GM18526 (cell line): ENCODE measurements around the gene ZNF22.

Source experiments
- POLR2A ChIP-seq: IDR thresholded peaks from 3 replicates; pipeline ENCODE4 v1.6.1; 2011; ENCODE audit not compliant: insufficient read length; ENCODE audit errors: extremely low read depth

The ZNF22 gene

GRCh38 chr10:44990302-44990655, 10.4 kb upstream of the ZNF22 start:
- TF ChIP-seq POLR2A, result no peak

- TF ChIP-seq POLR2A, result no peak
Measured at GRCh38 chr10:44990965-44991364, 9.8 kb upstream of the ZNF22 start.

- no peak for TF ChIP-seq POLR2A
Measured at GRCh38 chr10:44991571-44991970, 9.2 kb upstream of the ZNF22 start.

GRCh38 chr10:44992070-44992731, 8.5 kb upstream of the ZNF22 start:
- TF ChIP-seq POLR2A, result no peak

- no peak for TF ChIP-seq POLR2A
Measured at GRCh38 chr10:44992732-44993225, 7.9 kb upstream of the ZNF22 start.

- no peak for TF ChIP-seq POLR2A
Measured at GRCh38 chr10:44993226-44993921, 7.3 kb upstream of the ZNF22 start.

- TF ChIP-seq POLR2A, result no peak
Measured at GRCh38 chr10:44993922-44994751, 6.6 kb upstream of the ZNF22 start.

GRCh38 chr10:44994752-44995530, 5.8 kb upstream of the ZNF22 start:
- TF ChIP-seq POLR2A, result no peak

- TF ChIP-seq POLR2A, result no peak
Measured at GRCh38 chr10:44995581-44995913, 5.2 kb upstream of the ZNF22 start.

- no peak for TF ChIP-seq POLR2A
Measured at GRCh38 chr10:44995914-44996669, 4.6 kb upstream of the ZNF22 start.

- TF ChIP-seq POLR2A, result no peak
Measured at GRCh38 chr10:44997105-44997748, 3.5 kb upstream of the ZNF22 start.

GRCh38 chr10:44998146-44998631, 2.5 kb upstream of the ZNF22 start:
- no peak for TF ChIP-seq POLR2A

- TF ChIP-seq POLR2A, result no peak
Measured at GRCh38 chr10:45000138-45000751, 478 bp upstream of the ZNF22 start.
